HG03460 (cell line): Measurements from ENCODE around the gene TOX2.

Experiments
- ATAC-seq: cut with Tn5 transposase; IDR thresholded peaks from one replicate; pipeline ENCODE4 v1.9.1; 2021; ENCODE audit not compliant: unreplicated experiment

The TOX2 gene

DNA sequence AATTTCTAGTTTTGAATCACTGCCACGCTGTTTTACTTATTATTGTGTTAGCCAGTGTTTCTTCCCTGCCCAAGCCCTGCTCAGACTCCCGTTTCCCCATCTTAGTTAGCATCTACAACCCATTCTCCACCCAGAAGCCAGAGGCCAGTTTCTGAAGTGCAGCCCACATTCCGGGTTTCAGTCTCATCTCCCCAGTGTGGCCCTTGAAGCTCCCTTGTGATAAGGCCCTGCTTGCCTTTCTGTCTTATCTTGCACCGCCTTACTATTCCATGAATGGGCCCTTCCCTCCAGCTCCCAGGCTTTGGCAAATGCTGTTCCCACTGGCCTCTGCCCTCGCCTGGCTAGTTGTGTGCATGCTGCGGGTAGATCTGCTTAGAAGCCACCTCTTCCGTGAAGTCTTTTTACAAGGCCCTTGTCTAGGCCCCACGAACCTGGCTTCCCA lies 41.1 kb downstream of the TOX2 start:
- no peak for ATAC-seq

- ATAC-seq, result no peak
These were observed 42.7 kb downstream of the TOX2 start for GRCh38 chr20:43957392-43957791.

DNA sequence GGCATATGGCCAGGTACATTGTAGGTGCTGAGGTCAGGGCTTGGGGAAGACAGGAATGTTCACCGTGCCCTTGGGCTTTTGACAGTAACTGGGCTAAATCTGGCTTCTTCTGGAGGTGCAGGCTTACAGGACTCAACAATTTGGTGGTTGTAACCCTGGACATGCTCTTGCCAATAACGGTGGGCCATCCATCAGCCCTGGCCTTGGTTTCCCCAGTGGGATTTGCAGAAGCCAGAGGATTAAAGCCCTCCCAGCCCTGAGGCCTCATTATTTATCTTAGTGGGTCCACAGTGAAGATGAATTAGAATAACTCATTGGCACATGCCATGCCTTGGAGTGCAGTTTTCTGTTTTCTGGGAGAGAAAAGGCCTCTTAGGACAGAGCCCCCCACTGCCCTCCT lies 44.0 kb downstream of the TOX2 start:
- ATAC-seq, result no peak

- ATAC-seq, result no peak
These were observed 44.6 kb downstream of the TOX2 start for GRCh38 chr20:43959079-43959919.

DNA sequence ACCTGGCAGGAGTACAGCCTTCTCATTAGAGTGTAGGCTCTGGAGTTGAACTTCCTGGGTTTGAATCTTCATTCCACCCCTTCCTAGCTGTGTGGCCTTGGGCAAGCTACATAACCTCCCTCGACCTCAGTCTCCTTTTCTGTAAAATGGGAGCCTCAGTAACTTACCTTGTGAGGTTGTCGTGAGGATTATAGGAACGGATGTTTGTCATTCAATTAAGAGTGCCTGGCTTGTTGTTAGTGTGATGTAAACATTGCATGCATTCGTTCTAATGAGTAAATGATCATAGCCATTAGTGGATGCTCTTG lies 45.2 kb downstream of the TOX2 start:
- no peak for ATAC-seq

DNA sequence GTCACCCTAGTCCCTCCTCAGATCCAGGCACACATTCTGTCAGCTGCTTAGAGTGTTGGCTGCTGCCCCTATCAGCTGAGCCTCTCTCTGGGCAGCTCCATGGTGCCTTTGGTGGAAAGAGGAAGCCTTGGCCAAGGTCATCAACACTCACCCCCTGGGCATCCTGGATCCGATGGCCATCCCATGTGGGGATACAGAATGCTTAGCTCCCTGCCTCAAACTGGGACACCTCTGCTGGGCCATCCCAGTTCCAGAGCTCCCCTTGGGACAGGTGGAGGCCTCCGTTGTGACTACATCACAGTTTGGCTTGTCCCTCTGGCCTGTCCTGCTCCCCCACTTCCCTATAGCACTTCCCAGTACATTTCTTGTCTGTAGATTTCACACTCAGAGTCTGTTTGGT lies 45.6 kb downstream of the TOX2 start:
- ATAC-seq, result no peak

- no peak for ATAC-seq
These were observed 46.5 kb downstream of the TOX2 start for GRCh38 chr20:43961116-43961515.

- no peak for ATAC-seq
These were observed 47.2 kb downstream of the TOX2 start for GRCh38 chr20:43961541-43962471.

DNA sequence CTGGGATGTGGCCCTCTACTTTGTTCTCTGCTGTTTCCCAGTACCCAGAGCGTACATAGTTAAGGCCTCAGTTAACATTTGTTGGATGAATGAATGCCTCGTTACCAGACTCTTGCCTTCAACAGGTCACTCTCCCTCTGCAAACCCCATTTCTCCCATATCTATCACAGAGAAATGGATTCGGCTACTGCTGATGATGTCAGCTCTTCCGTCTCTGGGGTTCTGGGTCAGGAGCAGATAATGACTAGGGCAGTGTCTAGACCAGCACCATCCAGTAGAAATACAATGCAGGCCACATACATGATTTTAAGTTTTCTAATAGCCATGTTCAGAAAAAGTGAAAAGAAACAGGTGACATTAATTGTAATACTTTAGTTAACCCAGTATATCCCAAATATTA lies 47.9 kb downstream of the TOX2 start:
- no peak for ATAC-seq

- no peak for ATAC-seq
These were observed 48.6 kb downstream of the TOX2 start for GRCh38 chr20:43963233-43963632.

DNA sequence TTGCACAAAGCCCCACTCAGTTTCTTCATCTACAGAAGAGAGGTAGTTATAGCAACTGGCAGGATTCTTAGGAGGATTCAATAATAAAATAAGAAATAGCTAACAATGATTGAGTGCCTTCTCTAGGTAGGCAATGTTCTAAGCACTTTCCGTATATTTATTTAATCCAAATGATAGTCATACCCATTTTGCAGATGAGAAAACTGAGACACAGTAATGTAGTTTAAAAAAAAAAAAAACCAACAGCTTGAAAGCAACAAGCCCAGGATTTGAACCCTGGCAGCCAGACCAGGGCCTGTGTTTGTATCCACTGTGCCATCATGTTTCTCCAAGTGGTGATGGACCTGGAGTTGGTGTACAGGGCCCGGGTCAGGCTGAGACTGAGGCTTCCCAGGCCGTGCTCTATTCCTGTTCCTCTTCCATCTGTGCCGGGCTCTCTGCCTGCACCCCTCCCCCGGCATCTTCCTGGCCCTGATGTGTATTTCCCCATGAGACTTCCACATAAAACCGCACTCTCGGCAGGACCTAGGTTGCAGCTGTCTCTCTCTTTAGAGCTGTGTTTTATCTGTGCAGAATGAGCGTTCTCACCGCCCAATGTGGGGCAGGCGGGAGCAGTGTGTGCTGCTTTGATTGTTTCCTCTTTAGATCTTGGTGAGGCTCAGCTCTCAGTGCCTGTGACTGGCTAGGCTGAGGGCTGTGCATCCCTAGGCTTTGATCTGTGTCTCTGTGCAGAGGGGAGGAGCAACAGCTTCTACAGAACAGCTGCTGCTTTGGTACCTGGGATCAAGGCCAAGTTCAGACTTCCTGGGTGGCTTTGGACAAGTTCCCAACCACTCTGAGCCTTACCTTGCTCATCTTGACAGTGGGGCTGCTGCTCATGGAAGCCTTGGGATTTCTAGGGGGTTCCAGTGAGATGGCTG lies 49.5 kb downstream of the TOX2 start:
- ATAC-seq, result no peak

- ATAC-seq, result no peak
These were observed 53.8 kb downstream of the TOX2 start for GRCh38 chr20:43968341-43969000.

DNA sequence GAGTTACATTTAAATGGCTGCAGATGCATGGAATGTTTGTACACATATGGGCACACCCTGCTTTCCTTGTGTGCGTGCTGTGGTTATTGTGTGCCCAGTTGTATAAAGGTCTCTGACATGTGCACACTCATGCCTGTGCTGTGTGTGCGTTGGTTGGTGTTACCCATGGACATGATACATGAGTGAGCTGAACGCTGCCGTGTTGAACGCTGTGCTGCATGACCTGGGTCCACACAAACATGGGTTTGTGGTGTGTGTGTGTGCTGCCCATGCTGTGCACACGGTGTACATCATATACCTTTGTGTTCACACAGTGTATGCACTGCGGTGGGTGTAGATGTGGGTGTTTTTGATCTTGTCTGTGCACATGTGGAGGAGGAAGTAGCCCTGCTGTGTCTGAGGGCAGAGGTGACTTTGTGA lies 54.4 kb downstream of the TOX2 start:
- no peak for ATAC-seq

DNA sequence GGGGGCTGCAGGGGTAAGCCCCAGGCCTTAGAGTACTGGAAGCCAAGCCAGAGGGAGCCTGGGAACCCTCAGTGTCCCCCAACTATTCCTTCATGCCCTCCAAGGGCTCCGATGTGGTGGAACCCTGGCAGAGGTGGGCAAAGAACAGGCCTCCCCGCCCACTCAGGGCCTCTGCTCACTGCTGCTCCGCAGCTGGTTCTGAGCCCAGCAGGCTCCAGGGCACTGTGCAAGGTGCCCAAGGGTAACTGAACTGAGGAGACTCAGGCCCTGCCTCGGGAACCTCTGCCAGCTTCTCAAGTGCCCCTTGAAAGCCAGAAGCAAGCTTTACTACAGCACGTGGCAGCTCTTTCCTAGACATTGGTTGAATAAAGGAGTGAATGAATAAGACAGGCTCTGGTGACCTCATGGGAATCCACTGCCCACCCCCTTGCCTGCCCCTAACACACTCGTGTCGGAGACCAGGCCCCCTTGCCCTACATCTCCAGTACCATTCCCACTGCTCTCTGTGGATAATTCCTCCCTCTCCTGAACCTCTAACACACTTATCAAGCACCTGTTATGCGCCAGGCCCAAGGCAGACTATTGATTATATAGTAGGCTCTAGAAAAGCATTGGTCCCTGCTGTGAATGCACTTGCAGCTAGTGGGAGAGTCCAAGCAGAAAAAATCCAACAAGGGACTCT lies 55.0 kb downstream of the TOX2 start:
- no peak for ATAC-seq

GRCh38 chr20:43971267-43971666 lies 56.6 kb downstream of the TOX2 start:
- ATAC-seq, result no peak

GRCh38 chr20:43972051-43972450 lies 57.4 kb downstream of the TOX2 start:
- no peak for ATAC-seq

DNA sequence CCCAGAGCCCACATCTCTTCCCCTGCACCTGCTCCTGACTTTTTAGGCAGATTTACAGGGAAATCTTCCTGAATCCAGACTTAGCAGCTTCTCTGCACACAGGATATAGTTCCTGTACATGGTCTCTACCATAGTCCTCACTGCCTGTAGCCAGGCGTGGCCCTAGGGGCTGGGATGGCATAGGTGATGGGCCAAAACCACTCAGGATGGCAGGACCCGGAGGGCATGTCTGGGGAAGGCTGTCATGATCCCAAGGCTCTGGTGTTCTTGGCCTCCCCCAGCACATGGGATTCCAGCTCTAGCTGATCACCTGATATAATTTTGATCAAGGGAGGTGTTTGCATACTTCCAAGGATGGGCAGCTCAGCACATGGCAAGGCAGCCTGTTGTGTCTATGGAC lies 58.0 kb downstream of the TOX2 start:
- ATAC-seq, result no peak

GRCh38 chr20:43973231-43973630 lies 58.6 kb downstream of the TOX2 start:
- ATAC-seq, result no peak

DNA sequence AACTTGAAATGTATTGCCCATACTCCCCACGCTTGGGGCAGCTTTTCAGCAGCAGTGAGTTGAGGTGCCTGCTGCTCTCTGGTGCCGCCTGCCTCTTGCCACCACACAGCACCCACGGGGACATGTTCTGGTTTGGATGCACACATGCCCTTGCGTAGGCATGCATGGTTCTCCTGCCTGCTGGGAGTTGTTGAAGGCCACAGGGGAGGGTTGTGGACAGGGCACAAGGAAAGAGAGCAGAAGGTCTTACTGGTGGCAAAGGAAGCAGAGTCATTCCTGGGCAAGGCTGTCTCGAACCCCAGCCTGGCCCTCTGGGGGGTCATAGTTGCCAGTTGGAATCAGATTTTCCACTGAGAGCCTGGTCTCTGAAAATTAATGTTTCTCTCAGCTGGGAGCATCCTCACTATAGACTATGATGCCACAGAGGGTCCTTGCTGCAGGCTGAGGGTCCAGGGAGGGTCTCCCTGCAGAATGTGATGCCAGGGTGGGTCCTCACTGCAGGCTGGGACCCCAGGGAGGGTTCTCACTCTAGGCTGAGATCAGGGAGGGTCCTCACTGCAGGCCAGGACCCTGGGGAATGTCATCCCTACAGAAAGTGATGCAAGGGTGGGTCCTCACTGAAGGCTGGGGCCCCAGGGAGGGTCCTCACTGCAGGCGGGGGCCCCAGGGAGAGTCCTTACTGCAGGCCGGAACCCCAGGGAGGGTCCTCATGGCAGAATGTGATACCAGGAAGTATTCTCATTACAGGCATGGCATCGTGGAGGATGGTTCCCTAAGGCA lies 59.2 kb downstream of the TOX2 start:
- ATAC-seq, result no peak
